H9 (cell line): ENCODE results near the gene SULT1E1. TPM values are rescaled to one million over a fixed set of nuclear protein-coding genes. Genes with fewer than 3 reads are reported as not detected.
"Not testable (repeated sequence)": the region's sequence is repeated elsewhere in the genome, so short reads cannot be mapped to it uniquely, and the experiment has no call there.

Experiments used
- DNase-seq: peaks from one replicate; pipeline ENCODE4 v3.0.0-alpha.2; 2017
- H2AFZ ChIP-seq: one replicate; pipeline ENCODE4 v1.6.1; 2013; ENCODE audit warnings: mild to moderate bottlenecking, low read length, control low read depth, moderate library complexity
- H2AK5ac ChIP-seq: 2 replicates; pipeline ENCODE4 v1.6.1; 2013; ENCODE audit warnings: low read length, control low read depth, mixed read lengths; ENCODE audit not compliant: insufficient read length
- H2BK120ac ChIP-seq: one replicate; pipeline ENCODE4 v1.6.1; 2013; ENCODE audit warnings: low read depth, mild to moderate bottlenecking, low read length, control low read depth, inconsistent platforms; ENCODE audit not compliant: poor library complexity, severe bottlenecking
- H2BK12ac ChIP-seq: 2 replicates; pipeline ENCODE4 v1.6.1; 2013; ENCODE audit warnings: low read length, control low read depth, mixed read lengths, low read depth; ENCODE audit not compliant: insufficient read length
- H2BK15ac ChIP-seq: 2 replicates; pipeline ENCODE4 v1.6.1; 2013; ENCODE audit warnings: low read depth, low read length, control low read depth
- H2BK20ac ChIP-seq: one replicate; pipeline ENCODE4 v1.6.1; 2013; ENCODE audit warnings: low read depth, mild to moderate bottlenecking, low read length, control low read depth, inconsistent platforms; ENCODE audit not compliant: poor library complexity, severe bottlenecking
- H2BK5ac ChIP-seq: 2 replicates; pipeline ENCODE4 v1.6.1; 2013; ENCODE audit warnings: low read length, control low read depth, mixed read lengths; ENCODE audit not compliant: insufficient read length
- H3K14ac ChIP-seq: 2 replicates; pipeline ENCODE4 v1.6.1; 2013; ENCODE audit warnings: low read length, control low read depth; ENCODE audit not compliant: insufficient read depth
- H3K18ac ChIP-seq: 2 replicates; pipeline ENCODE4 v1.6.1; 2013; ENCODE audit warnings: low read depth, mild to moderate bottlenecking, mixed read lengths, low read length, control low read depth; ENCODE audit not compliant: insufficient read length
- H3K23ac ChIP-seq: 2 replicates; pipeline ENCODE4 v1.6.1; 2013; ENCODE audit warnings: low read length, control low read depth, mixed read lengths, low read depth; ENCODE audit not compliant: insufficient read length
- H3K23me2 ChIP-seq: 2 replicates; pipeline ENCODE4 v1.6.1; 2013; ENCODE audit warnings: low read depth, mild to moderate bottlenecking, mixed read lengths, low read length, control low read depth; ENCODE audit not compliant: insufficient read length, poor library complexity, severe bottlenecking
- H3K27ac ChIP-seq: 2 replicates; pipeline ENCODE4 v1.5.1; 2013; ENCODE audit warnings: low read length, control low read depth, mixed read lengths, low read depth; ENCODE audit not compliant: insufficient read length
- H3K27me3 ChIP-seq: 2 replicates; pipeline ENCODE4 v1.6.1; 2013; ENCODE audit warnings: low read length, control low read depth, inconsistent platforms; ENCODE audit not compliant: insufficient read depth
- H3K4ac ChIP-seq: 2 replicates; pipeline ENCODE4 v1.6.1; 2013; ENCODE audit warnings: low read depth, mild to moderate bottlenecking, control low read depth, inconsistent platforms, low read length, moderate library complexity
- H3K4me1 ChIP-seq: 2 replicates; pipeline ENCODE4 v1.6.1; 2013; ENCODE audit warnings: low read length, control low read depth, inconsistent platforms; ENCODE audit not compliant: insufficient read depth
- H3K4me2 ChIP-seq: 2 replicates; pipeline ENCODE4 v1.6.1; 2013; ENCODE audit warnings: low read length, control low read depth, mixed read lengths; ENCODE audit not compliant: insufficient read length, insufficient read depth
- H3K56ac ChIP-seq: 2 replicates; pipeline ENCODE4 v1.6.1; 2013; ENCODE audit warnings: low read depth, mild to moderate bottlenecking, mixed read lengths, low read length, control low read depth; ENCODE audit not compliant: insufficient read length
- H3K79me1 ChIP-seq: 2 replicates; pipeline ENCODE4 v1.6.1; 2013; ENCODE audit warnings: low read depth, mild to moderate bottlenecking, moderate library complexity, low read length, control low read depth, inconsistent platforms; ENCODE audit not compliant: insufficient read depth, poor library complexity, severe bottlenecking
- H3K79me2 ChIP-seq: 2 replicates; pipeline ENCODE4 v1.6.1; 2013; ENCODE audit warnings: low read length, control low read depth, inconsistent platforms; ENCODE audit not compliant: insufficient read depth
- H3K9ac ChIP-seq: 2 replicates; pipeline ENCODE4 v1.6.1; 2013; ENCODE audit warnings: low read length, control low read depth, mixed read lengths; ENCODE audit not compliant: insufficient read length; ENCODE audit errors: extremely low read depth
- H3K9me3 ChIP-seq: one replicate; pipeline ENCODE4 v1.6.1; 2013; ENCODE audit warnings: low read depth, low read length, inconsistent platforms; ENCODE audit not compliant: control insufficient read depth
- H3T11ph ChIP-seq: one replicate; pipeline ENCODE4 v1.6.1; 2013; ENCODE audit warnings: mild to moderate bottlenecking, low read length, control low read depth, inconsistent platforms
- H4K20me1 ChIP-seq: one replicate; pipeline ENCODE4 v1.6.1; 2013; ENCODE audit not compliant: control insufficient read depth, insufficient read length, insufficient read depth
- H4K5ac ChIP-seq: 2 replicates; pipeline ENCODE4 v1.6.1; 2013; ENCODE audit warnings: low read depth, mild to moderate bottlenecking, mixed read lengths, low read length, control low read depth; ENCODE audit not compliant: insufficient read length
- H4K8ac ChIP-seq: replicated peaks from 2 replicates; pipeline ENCODE4 v1.6.1; 2013; ENCODE audit warnings: low read length, control low read depth, mixed read lengths, low read depth; ENCODE audit not compliant: insufficient read length
- H4K91ac ChIP-seq: 2 replicates; pipeline ENCODE4 v1.6.1; 2013; ENCODE audit warnings: low read depth, mild to moderate bottlenecking, moderate library complexity, mixed read lengths, low read length, control low read depth; ENCODE audit not compliant: insufficient read length
- H3K27ac Mint-ChIP-seq, 3 experiments: 2 replicates in 2 of 3; 3 replicates in 1 of 3; pipeline ENCODE4 v1.8.0; 2020 to 2021; ENCODE audit warnings: mixed read lengths in 3 of 3, mild to moderate bottlenecking in 1 of 3, moderate library complexity in 1 of 3
- H3K27me3 Mint-ChIP-seq: 2 replicates; pipeline ENCODE4 v1.8.0; 2021; ENCODE audit warnings: low read depth, mild to moderate bottlenecking, moderate library complexity, mixed read lengths
- H3K36me3 Mint-ChIP-seq, 3 experiments: 2 replicates in 2 of 3; 3 replicates in 1 of 3; pipeline ENCODE4 v1.8.0; 2020 to 2021; ENCODE audit warnings: low read depth in 3 of 3, mixed read lengths in 3 of 3; ENCODE audit not compliant: insufficient read depth in 1 of 3
- H3K4me1 Mint-ChIP-seq, 2 experiments: 2 replicates each; pipeline ENCODE4 v1.8.0; 2020; ENCODE audit warnings: mixed read lengths in 2 of 2
- H3K4me3 Mint-ChIP-seq, 2 experiments: 2 replicates in 1 of 2; 3 replicates in 1 of 2; pipeline ENCODE4 v1.8.0; 2020 to 2021; ENCODE audit warnings: mild to moderate bottlenecking in 2 of 2, mixed read lengths in 2 of 2, moderate library complexity in 1 of 2
- H3K9me3 Mint-ChIP-seq, 2 experiments: 2 replicates in 1 of 2; 3 replicates in 1 of 2; pipeline ENCODE4 v1.8.0; 2020; ENCODE audit warnings: mild to moderate bottlenecking in 2 of 2, mixed read lengths in 2 of 2, moderate library complexity in 1 of 2
- WGBS: extraction: QIAGEN DNeasy Blood & Tissue Kit; methylation state at CpG from one replicate; pipeline ENCODE4 v1.1.7; 2013; ENCODE audit warnings: missing lambda C conversion rate, low lambda C conversion rate, mixed read lengths; ENCODE audit not compliant: insufficient read length; ENCODE audit errors: extremely low coverage; 5-methylcytosine and 5-hydroxymethylcytosine counted together
- total RNA-seq: library from RNA; stranded (reverse); gene quantifications from 2 replicates; pipeline ENCODE4 v1.2.1, GENCODE V29; 2021
- TF ChIP-seq, protein P1 (sequence below): fragments of 200-600 bp; sonication (generic); conservative IDR thresholded peaks from 3 replicates; pipeline ENCODE4 v1.8.0; 2021; ENCODE audit warnings: antibody characterized with exemption, mild to moderate bottlenecking

SULT1E1 gene
- total RNA-seq, 1 experiment from 2014 or later = not detected

GRCh38 chr4:69828828-69829227 lies 31.1 kb downstream of the SULT1E1 start:
- TF ChIP-seq, protein P1, sequence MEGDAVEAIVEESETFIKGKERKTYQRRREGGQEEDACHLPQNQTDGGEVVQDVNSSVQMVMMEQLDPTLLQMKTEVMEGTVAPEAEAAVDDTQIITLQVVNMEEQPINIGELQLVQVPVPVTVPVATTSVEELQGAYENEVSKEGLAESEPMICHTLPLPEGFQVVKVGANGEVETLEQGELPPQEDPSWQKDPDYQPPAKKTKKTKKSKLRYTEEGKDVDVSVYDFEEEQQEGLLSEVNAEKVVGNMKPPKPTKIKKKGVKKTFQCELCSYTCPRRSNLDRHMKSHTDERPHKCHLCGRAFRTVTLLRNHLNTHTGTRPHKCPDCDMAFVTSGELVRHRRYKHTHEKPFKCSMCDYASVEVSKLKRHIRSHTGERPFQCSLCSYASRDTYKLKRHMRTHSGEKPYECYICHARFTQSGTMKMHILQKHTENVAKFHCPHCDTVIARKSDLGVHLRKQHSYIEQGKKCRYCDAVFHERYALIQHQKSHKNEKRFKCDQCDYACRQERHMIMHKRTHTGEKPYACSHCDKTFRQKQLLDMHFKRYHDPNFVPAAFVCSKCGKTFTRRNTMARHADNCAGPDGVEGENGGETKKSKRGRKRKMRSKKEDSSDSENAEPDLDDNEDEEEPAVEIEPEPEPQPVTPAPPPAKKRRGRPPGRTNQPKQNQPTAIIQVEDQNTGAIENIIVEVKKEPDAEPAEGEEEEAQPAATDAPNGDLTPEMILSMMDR = no peak

GRCh38 chr4:69825056-69825455 lies 34.9 kb downstream of the SULT1E1 start:
- not testable (repeated sequence) for H2BK20ac ChIP-seq, H4K8ac ChIP-seq, H3K27ac ChIP-seq, H2BK120ac ChIP-seq, H3K4ac ChIP-seq, H2BK15ac ChIP-seq, H3K23ac ChIP-seq, H3T11ph ChIP-seq, H2AK5ac ChIP-seq, H4K20me1 ChIP-seq, H2AFZ ChIP-seq, H3K79me1 ChIP-seq, H3K27me3 Mint-ChIP-seq, H3K9ac ChIP-seq, H4K91ac ChIP-seq, H3K14ac ChIP-seq, H4K5ac ChIP-seq, H3K18ac ChIP-seq, H3K56ac ChIP-seq, H3K27ac Mint-ChIP-seq, H3K9me3 ChIP-seq, H3K4me3 Mint-ChIP-seq, H3K36me3 Mint-ChIP-seq, H3K23me2 ChIP-seq, H3K9me3 Mint-ChIP-seq, DNase-seq, H3K27me3 ChIP-seq, H3K4me1 ChIP-seq, H3K4me2 ChIP-seq, H3K79me2 ChIP-seq, H2BK5ac ChIP-seq, H2BK12ac ChIP-seq
- no CpG with 5 or more reads among the region's 8 CpGs for WGBS
- H3K4me1 Mint-ChIP-seq = peaks cover 7 to 11% of the 10 kb centered on the region in 2 experiments

More at GRCh38 chr4:69828828-69829227, 31.1 kb downstream of the SULT1E1 start:
- Histone ChIP-seq H3K79me1 (no peaks in the 10 kb centered on the region), H3K4me1 (peaks cover 4% of the 10 kb centered on the region; the same call in 1 of the 2 replicates), H3K4me2 (no peak overlapping the region), H4K5ac (no peak overlapping the region), H2AFZ (no peak overlapping the region), H2BK20ac (no peak overlapping the region), H3T11ph (no peak overlapping the region), H3K27me3 (no peaks in the 10 kb centered on the region), H4K8ac (no peak overlapping the region), H4K91ac (no peak overlapping the region), H3K4ac (no peak overlapping the region), H3K23ac (no peak overlapping the region), H4K20me1 (no peaks in the 10 kb centered on the region), H3K23me2 (no peaks in the 10 kb centered on the region), H3K9me3 (no peaks in the 10 kb centered on the region), H2BK15ac (no peak overlapping the region), H3K9ac (no peak overlapping the region), H3K79me2 (no peaks in the 10 kb centered on the region), H3K18ac (no peak overlapping the region), H2BK5ac (no peak overlapping the region), H3K56ac (no peak overlapping the region), H3K27ac (no peak overlapping the region), H3K14ac (no peak overlapping the region), H2AK5ac (no peak overlapping the region), H2BK12ac (no peak overlapping the region), H2BK120ac (no peak overlapping the region)
- DNase-seq = no peak
- Mint-ChIP-seq H3K4me1 (peaks cover 25 to 28% of the 10 kb centered on the region in 2 experiments), H3K4me3 (no peak overlapping the region), H3K27me3 (no peaks in the 10 kb centered on the region), H3K27ac (no peak overlapping the region), H3K36me3 (peaks cover 0 to 3% (median 0%) of the 10 kb centered on the region in 3 experiments; a peak in 1 of 7 replicates), H3K9me3 (peaks cover 0 to 3% of the 10 kb centered on the region in 2 experiments; a peak in 3 of 5 replicates)
- WGBS = no CpG with 5 or more reads among the region's 3 CpGs
